ENCODE results near the gene MDH1B. TPM values are rescaled to one million over a fixed set of nuclear protein-coding genes. Genes with fewer than 3 reads are reported as not detected.

MDH1B gene
- total and polyA plus RNA-seq, 11 donors = 0.30 to 2.0 (median 1.00) TPM

DNA sequence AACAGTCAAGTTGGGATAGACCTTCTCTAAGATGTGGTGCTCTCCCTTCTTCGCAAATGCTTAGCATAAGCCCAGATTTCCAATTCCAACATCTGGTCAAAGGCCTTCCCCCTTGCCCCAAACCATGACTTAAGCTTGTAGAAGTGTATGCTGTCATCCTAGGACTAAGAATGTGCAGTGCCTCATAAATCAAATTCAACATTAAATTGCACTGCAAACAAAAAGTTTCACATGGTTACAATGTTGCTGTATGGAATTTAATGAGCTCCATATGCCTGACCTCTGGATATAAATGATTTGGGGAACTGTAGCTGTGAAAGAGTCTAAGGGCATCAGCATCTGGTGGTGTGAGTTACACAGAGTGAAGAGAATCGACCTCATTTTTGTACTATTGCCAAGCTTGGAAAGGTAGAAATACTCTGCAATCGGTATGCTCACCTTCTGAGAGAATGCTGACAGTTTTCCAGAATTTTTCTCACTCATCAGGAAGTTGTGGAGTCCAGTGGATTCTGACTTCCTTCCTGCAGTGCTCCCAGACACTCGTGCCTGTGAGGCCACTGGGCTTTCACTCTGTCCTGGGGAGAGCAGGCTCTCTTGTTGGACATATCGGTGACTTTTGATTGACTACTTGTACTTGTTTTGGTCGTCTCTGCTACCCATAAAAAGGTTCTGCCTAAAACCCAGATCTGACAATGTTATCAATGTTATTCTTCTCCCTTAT lies 40.9 kb upstream of the MDH1B start:
- TF ChIP-seq, protein P1, sequence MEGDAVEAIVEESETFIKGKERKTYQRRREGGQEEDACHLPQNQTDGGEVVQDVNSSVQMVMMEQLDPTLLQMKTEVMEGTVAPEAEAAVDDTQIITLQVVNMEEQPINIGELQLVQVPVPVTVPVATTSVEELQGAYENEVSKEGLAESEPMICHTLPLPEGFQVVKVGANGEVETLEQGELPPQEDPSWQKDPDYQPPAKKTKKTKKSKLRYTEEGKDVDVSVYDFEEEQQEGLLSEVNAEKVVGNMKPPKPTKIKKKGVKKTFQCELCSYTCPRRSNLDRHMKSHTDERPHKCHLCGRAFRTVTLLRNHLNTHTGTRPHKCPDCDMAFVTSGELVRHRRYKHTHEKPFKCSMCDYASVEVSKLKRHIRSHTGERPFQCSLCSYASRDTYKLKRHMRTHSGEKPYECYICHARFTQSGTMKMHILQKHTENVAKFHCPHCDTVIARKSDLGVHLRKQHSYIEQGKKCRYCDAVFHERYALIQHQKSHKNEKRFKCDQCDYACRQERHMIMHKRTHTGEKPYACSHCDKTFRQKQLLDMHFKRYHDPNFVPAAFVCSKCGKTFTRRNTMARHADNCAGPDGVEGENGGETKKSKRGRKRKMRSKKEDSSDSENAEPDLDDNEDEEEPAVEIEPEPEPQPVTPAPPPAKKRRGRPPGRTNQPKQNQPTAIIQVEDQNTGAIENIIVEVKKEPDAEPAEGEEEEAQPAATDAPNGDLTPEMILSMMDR (IDR thresholded peaks at IDR 0.05) = no peak
- no peak for TF ChIP-seq POLR2A (IDR thresholded peaks at IDR 0.05)
- no peaks in the 10 kb centered on the region for H3K9me3 ChIP-seq
- H3K27ac ChIP-seq = no peak overlapping the region
- H3K4me3 ChIP-seq = no peak overlapping the region
- intact Hi-C loops (cut with DNase I) = loop anchor here in 2 of 10 donors (10.0 kb wide), 2 partner anchors 359 to 529 kb away; partner anchors contain the start of gene KLF7 (in 2 of the 2)
- no peaks in the 10 kb centered on the region for H3K36me3 ChIP-seq
- no peaks in the 10 kb centered on the region for H3K27me3 ChIP-seq
- no peak for DNase-seq
- no peak for ATAC-seq
- 55 to 68% (median 58%) methylated on average over 6 of the region's 6 CpGs for WGBS, 4 donors
- peaks cover 0 to 11% (median under 1%) of the 10 kb centered on the region in 12 donors for H3K4me1 ChIP-seq

GRCh38 chr2:206804326-206804725 lies 39.2 kb upstream of the MDH1B start:
- Histone ChIP-seq H3K9me3 (no peaks in the 10 kb centered on the region), H3K27ac (no peak overlapping the region), H3K4me1 (peaks cover 0 to 22% (median 9%) of the 10 kb centered on the region in 12 donors), H3K4me3 (no peak overlapping the region), H3K27me3 (no peaks in the 10 kb centered on the region), H3K36me3 (no peaks in the 10 kb centered on the region)
- 62 to 73% (median 66%) methylated on average over 5 of the region's 5 CpGs for WGBS, 4 donors
- ATAC-seq (no peak), DNase-seq (no peak)
- intact Hi-C loops (cut with DNase I) = loop anchor here in 8 of 10 donors (5.0 to 10.0 kb wide), 9 partner anchors 173 to 668 kb away; partner anchors contain the start of gene KLF7 (in 3 of the 8)
- TF ChIP-seq, protein P1 (IDR thresholded peaks at IDR 0.05) = no peak
- TF ChIP-seq POLR2A (IDR thresholded peaks at IDR 0.05) = no peak

DNA sequence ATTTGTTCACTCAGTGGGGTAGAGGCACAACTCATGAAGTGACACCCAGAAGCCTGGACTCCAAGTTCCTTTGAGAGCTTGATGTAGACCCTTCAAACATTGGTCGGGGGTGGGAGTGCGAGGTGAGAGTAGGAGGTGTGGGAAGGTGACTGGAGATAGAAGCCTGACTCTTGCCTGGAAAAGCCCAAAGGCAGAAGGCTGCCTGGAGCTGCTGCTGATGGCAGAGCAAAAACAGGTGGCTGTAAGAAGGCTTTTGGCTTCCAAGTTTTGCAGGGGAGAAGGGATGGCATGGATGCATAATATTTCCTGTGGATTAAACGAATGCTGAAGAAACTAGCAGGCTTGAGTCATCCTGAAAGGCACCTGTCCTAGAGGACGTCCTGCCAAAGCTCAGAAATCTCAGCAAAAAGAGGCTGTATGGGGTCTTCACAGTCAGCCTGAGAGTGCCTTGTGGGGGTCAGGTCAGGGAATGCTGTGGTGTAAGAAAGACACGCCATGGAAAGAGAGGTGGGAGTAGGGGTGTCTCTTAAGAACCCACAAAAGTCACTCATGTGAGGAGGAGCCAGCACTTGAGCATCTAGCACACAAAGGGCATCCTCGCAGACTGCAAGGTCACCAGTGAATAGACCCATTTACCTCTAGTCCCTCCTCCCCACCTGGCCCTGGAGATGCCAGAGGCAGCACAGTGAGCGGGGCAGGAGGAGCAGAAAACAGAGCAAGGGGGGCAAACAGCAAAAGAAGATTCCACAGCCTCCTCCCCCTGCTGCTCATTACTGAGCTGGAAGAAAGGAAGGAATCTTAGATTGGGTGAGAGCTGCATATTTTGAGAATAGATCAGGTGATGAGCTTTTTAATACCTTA lies 37.8 kb upstream of the MDH1B start:
- ATAC-seq (no peak), DNase-seq (no peak)
- WGBS, 4 donors = 84 to 90% (median 88%) methylated on average over 7 of the region's 7 CpGs
- H3K4me1 ChIP-seq = peaks cover 0 to 23% (median 9%) of the 10 kb centered on the region in 12 donors
- intact Hi-C loops (cut with DNase I) = loop anchor here in 8 of 10 donors (2.0 to 10.0 kb wide), 10 partner anchors 174 to 669 kb away; partner anchors contain the start of gene KLF7 (in 3 of the 8)
- H3K36me3 ChIP-seq = no peaks in the 10 kb centered on the region
- no peaks in the 10 kb centered on the region for H3K27me3 ChIP-seq
- no peaks in the 10 kb centered on the region for H3K9me3 ChIP-seq
- H3K27ac ChIP-seq = no peak overlapping the region
- TF ChIP-seq, protein P1 (IDR thresholded peaks at IDR 0.05) = no peak
- TF ChIP-seq POLR2A (IDR thresholded peaks at IDR 0.05) = no peak
- no peak overlapping the region for H3K4me3 ChIP-seq

Measured in heart left ventricle (tissue), 16 donors.